ENCODE results near the gene HIVEP2.

Gene HIVEP2

DNA sequence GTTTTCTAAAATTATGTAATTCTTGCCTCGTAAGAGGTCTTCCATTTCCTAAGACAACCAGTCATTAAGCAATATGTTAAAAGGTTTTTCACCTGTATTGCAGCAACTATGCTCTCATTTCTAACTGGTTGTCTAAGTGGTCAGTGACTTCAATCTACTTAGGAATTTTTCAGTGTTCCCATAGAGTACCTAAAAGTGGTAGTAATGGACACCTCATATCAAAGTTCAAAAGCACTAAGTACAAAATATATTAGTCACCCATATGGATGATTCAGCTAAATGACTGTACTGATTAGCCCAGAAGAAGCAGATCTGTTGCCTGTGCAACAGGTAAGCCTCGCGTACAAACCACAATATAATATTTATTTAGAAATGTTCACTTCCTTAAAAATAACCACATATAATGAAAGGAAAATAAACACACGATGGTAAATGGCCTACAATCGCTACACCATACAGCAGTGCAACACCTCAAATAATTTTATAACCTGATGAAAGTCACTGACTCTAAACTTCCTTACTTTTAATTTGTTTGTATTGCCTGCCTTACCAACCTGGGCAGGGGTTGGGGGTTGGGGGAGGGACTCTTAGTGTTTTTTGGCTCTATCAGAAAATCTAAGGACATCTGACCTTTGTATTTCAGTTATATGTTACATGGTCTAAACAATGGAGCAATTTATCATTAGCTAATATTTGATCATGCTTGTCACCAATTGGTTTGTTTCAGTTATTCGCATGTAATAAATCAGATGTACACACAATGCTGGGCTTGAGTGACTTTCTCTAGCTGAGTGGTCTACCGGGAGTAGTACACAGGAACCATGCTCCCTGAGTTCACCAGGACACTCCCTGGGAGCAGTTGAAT, 105.9 kb downstream of the HIVEP2 start:
- DNase-seq = no peak

DNA sequence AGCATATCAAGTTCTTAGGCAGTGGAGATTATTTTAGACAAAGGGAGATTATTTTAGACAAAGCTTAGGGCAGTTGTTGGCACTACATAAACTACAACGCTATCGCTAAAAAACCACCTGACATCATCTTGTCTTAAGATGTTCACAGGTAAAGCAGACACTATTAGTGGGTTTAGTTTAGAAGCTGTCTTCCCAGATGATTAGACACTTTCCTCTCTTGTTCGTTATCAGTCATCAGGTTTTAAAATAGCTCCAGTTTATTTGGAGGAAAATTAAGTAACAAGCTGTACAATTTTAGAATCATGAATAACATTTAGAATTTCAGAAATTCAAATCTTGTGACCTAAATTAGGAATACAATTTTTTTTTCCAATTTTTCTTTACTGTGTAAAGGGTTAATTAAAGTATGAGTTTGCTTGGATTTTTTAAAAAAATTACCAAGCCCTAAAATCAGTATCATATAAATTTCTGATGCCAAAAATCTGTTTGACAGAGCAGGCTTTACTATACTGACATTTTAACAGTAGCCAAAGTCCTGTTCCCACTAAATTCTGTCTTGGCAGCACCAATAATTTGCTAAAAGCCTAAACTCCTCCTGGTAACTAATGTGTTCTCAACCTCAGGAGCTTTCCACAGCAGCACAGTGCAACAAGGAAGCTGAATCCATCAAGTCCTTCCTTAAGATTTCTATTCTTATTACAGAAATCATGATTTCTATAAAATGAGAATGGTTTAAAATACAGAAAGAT, 109.0 kb downstream of the HIVEP2 start:
- no peak for DNase-seq

GRCh38 chr6:142834853-142835252, 110.1 kb downstream of the HIVEP2 start:
- DNase-seq = no peak

GRCh38 chr6:142833798-142834197, 111.2 kb downstream of the HIVEP2 start:
- no peak for DNase-seq

DNA sequence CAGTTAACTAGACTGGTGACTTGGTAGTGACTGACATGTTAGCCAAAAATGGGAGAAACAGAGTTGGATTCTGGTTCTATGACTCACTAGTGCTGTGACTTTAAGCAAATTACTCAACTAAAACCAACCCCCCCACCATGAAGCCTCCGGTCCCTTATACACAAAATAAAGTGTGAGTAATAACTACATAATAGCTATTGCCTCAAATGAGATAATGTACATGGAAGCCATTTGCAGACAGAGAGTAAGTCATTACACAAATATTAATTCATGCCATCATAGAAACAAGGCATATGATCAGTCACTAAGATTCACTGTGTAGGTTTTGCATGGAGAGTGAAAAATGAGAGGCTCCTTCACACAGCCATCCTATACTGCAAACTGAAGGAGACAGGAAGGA, 111.9 kb downstream of the HIVEP2 start:
- no peak for DNase-seq

DNA sequence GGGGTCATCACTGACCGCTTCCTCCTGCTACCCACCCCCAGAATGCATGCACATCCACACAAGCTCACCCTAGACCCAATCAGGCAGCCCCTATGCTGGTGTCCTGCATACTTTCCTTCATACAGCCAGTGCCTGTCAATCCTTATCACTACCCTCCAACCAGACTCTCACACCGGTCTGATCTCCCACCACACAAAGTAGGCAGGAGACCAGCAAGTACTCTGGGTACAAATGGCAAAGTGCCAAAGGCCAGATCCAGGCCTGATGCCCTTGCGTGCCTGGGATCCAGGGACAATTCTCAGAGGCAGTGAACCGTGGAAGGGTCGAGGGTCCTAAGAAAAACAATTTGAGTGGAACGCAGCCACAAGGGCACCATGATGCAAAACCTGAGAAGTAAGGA, 114.2 kb downstream of the HIVEP2 start:
- DNase-seq = no peak

DNA sequence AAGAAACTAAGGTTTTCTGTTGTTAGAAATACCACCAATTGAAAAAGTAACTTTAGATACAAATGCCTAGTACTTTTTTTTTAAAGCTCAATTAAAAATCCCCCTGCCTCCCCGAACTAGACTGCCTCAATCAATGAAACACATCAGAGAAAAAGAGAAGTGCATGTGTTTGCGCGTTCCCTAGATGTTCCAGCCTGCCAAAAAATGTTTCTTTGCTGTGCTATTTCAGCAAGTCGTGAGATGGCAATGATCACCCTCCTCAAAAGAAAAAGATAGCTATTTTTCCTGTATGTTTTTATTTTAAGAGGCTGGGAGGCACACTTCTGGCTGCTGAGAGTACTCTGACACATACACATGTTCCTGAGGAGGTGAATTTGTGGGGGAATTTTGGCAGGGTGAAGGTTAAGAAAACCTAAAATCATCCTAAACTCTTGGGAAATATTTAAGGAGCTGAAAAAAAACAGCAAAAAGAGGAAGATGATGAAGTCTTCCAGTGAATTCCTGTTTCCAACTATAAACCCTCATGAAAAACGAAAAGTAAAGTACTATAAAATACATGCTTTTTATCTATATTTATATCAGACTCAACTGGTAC, 114.8 kb downstream of the HIVEP2 start:
- DNase-seq = no peak

DNA sequence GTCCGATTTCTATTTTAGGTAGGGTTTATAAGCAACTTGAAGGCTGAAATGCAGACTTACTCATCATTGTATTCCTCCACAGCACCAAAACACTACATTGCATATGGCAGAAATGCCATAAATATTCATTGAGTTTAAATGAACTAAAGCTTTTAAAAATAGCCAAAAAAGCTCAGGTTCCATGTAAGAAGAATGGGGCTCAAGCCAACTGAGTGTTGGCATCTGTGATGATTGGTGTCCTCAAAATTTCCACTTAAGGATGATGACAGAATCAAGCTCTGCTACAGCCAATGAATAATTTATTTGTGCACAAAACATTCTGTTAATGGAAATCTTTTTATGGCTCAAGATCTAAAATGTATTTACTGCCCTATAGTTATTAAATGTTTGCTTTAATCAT, 115.4 kb downstream of the HIVEP2 start:
- no peak for DNase-seq

DNA sequence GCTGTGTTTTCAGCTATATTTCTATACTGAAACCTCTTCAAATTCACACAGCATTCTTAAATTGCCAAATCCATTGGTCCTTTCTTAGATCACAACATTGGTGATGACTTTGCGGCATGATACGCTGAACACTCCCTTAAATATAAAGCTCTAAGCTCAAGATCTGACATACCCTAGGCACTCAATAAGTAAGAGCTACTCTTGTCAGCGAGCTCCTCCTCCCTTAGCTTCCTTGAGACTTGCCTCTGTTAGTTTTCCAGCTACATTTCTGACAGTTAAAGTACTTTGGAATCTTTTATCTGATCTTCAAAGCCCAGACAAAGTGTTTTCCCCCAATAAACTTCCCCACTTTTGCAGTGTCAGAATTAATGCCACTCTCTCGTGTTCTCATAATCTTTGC, 117.0 kb downstream of the HIVEP2 start:
- DNase-seq = no peak

DNA sequence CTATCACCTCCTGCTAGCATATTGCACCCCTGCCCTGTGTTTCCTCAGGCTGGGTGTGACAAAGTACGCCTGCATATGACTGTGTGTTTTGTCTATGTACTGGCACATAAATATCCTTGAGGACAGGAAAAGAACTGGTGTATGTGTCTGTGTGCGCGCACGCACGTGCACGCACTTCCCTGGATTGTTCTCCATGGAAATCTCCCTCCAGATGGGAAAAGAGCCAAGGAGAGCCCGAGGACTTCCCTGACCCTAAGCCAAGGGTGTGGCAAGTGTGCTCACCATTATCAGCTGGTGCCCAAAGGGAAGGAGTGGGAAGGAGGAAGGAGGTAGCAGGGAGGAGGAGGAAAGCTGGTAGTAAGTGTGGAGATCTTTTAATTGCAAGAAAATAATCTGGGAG, 117.6 kb downstream of the HIVEP2 start:
- DNase-seq = no peak

- DNase-seq = no peak
These were observed 119.2 kb downstream of the HIVEP2 start for GRCh38 chr6:142825760-142826159.

- DNase-seq = no peak
These were observed 120.5 kb downstream of the HIVEP2 start for GRCh38 chr6:142824426-142824825.

DNA sequence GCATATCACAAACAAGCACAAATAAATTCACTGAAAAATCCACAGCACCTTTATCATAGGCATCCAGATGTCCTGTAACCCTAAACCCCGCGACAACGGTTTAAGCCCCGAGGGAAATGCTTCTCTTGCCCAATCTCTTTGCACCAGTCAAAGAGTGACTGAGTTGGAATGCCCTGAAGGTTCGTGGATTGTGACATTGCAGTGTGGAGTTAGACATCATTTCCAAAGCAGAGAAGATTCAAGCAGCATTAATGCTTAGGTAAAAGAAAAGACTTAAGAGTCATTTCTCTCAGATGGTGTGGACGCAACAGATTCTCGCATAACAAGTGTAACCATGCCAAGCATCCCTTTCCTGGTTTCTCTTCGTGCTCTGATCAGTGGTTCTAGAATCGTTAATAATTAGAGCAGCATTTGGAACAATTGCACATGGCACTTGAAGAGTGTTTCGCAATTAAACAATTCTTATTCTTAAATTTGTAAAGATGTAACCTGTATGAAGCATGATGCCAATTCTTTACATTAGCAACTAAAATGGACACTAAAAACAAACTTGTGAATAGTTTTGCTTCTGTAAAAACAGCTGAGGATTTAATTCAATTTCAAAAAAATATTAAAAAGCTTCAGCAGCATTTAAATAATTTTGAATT, 121.6 kb downstream of the HIVEP2 start:
- DNase-seq = no peak

GRCh38 chr6:142822842-142823241, 122.1 kb downstream of the HIVEP2 start:
- DNase-seq = no peak

DNA sequence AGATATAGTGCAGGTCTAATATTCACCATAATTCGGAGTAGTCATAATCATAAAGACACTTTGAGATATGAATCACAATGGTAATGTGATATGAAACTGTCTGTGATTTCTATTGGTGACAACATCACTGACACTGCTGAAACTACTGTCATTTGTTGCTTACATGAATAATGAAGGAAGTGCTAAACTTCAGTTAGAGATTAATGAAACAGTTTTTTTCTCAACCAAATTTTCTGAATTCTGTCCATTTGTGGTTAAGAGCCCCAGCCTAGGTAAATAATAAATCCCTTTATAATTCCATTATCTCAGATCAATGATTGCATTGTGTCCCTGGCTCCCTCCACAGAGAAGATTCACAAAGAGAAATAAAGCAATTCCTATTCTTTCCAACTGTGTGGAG, 122.6 kb downstream of the HIVEP2 start:
- no peak for DNase-seq

DNA sequence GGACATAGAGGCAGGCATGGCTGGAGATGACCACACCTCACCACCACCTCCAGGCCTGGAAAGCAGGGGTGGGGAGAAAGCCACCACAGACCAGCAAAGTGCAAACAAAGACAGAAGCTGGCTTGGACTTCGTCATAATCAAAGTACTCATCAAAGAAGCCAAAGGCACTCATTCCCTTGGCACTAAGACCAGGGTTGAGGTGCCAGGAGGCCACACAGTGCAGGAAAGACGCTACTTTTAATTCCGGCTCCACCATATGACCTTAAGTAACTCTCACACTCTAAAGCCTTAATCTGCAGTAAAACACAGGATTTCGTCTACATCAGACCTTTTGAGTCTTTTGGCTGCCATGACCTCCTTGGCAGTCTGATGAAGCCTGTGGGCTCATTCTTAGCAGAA, 123.1 kb downstream of the HIVEP2 start:
- no peak for DNase-seq

GRCh38 chr6:142821164-142821716, 123.7 kb downstream of the HIVEP2 start:
- DNase-seq = no peak

DNA sequence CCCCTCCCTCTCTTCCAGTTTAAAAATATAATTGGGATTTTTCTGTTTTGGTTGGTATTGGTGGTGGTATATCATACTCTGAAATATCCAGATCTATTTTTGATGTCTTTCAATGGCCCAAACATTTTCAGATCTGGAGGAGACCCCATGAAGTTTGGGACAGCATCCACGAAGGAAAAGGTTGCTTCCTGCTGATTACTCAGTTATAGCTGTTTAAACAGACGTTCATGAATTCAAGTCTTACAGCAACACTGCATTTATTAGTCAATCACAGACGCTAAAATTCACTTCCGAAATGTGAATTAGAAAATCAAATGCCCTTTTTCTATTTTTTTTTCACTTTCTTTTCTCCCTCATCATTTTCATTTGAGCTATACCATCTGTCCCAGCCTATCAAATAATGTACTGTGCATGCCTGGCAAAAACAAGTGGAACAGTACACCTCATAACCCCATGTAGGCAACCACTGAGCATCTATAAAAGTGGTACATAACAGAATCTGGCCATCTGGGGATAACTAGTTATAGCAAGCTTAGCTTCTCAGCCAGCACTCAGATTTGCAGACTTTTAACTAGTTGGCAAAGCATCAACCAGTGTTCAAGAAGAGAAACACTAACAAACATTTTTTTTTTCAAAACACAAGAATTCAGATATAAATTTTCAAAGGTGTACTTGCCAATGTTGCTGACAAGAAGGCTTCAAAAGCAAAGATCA, 124.5 kb downstream of the HIVEP2 start:
- no peak for DNase-seq

DNA sequence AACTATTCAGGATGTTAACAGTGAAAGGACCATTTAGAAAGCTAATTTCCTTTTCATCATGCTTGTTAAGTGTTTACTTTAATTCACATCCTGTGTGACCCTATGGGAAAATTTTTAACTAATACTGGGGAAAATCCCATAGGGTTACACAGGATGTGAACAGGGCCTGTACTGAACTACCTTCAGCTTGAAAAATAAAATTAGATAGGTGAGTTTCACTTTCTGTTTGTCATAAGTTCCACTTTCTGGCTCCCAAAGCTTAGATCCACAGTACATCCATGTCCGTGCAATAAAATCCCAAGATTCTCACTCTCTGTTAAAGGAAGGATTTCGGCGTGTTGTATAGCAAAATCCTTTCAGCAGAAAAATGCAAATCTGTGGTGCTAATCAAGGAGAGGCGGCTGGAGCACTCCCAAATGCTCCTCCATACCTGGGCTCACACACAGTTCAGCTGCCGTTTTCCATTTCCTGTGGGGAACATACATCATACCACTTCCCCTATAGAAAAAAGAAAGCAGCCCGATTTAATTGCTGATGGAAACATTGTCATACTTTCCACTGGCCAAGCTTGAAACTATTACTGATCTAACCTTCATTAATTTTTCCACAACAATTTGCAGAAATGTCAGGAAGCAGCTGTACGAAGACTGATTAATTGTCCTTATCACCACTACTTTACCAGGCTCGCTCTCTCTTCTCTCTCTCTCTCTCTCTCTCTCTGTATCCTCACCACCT, 125.2 kb downstream of the HIVEP2 start:
- peak; percentile 64 for DNase-seq

DNA sequence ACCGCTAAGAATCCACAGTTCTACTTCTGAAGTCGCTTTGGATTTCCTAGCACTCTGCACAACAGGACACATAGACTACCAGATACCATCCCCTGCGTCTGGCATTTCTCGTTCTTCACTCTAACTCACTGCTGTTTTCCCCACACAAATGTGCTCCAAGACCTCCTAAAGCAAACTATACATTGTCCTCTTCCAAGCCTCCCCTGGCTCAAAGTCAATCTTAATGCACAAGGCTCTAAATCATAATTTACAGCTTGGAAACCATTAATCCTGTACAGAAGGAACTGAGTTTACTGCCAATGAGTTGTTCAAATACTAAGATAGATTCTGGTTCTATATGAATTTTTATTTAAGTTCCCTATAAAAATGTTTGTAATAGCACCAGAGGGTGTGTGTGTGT, 128.5 kb downstream of the HIVEP2 start:
- no peak for DNase-seq

- DNase-seq = no peak
These were observed 128.9 kb downstream of the HIVEP2 start for GRCh38 chr6:142816031-142816430.

DNA sequence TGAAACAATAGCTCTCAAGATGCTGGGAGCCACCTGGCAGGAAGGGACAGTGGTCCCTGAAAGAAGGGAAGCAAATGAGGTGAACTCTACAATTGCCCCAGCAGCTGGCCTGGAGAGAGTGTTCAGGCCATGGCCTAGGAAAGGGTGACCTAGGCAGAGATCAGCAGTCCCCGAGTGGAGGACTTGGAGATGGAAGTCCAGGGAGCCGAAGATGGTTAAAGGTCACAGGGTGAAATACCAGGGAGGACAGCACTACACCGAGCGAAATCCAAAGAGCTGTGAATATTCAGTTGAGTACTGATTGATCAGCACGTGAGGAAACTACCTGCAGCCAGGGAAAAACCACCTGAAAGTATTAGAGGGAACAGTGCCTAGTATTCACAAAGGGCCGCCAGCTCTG, 133.1 kb downstream of the HIVEP2 start:
- DNase-seq = no peak

Measured in RPMI8226 (cell line).